Ascending aorta (tissue), 2 donors: Measurements from ENCODE around the gene KIAA1210. TPM values are rescaled to one million over a fixed set of nuclear protein-coding genes. Genes with fewer than 3 reads are reported as not detected.
A peak's percentile ranks its signal among the peaks of the same experiment; 100 is the strongest.

Experiments
- DNase-seq, 2 donors: peaks; one replicate each; pipeline ENCODE4 v3.0.0-alpha.2; 2019; ENCODE audit warnings: low spot score in 2 of 2
- H3K27ac ChIP-seq, 2 donors: fragments of 200-600 bp; sonication (generic); one replicate each; pipeline ENCODE4 v1.5.1; 2016 to 2017; ENCODE audit warnings: mild to moderate bottlenecking in 1 of 2
- H3K27me3 ChIP-seq: fragments of 200-600 bp; sonication (generic); one replicate; pipeline ENCODE4 v1.5.1; 2017
- H3K36me3 ChIP-seq, 2 donors: fragments of 200-600 bp; sonication (generic); one replicate each; pipeline ENCODE4 v1.5.1; 2016
- H3K4me1 ChIP-seq, 2 donors: fragments of 200-600 bp; sonication (generic); one replicate each; pipeline ENCODE4 v1.5.1; 2016 to 2017; ENCODE audit warnings: mild to moderate bottlenecking in 1 of 2
- H3K4me3 ChIP-seq, 2 donors: fragments of 200-600 bp; sonication (generic); one replicate each; pipeline ENCODE4 v1.5.1; 2016 to 2017; ENCODE audit warnings: mild to moderate bottlenecking in 1 of 2
- H3K9me3 ChIP-seq, 2 donors: fragments of 200-600 bp; sonication (generic); one replicate each; pipeline ENCODE4 v1.5.1; 2016
- intact Hi-C: fragments of 100-400 bp; cut with DNase I; formaldehyde crosslinking; loops from one replicate; pipeline ENCODE4 v1.15.1; 2023
- total RNA-seq: library from RNA; depleted of rRNA; stranded (reverse); fragments of >200 nt; gene quantifications from one replicate; pipeline ENCODE4 v1.1.0, GENCODE V29; 2016
- TF ChIP-seq, protein P1 (sequence below), 3 experiments: fragments of 200-600 bp in 2 of 3; fragments of 450-650 bp in 1 of 3; sonication (generic) in 2 of 3; IDR thresholded peaks; one replicate each; pipeline ENCODE4 v1.5.1; 2016 to 2019; ENCODE audit warnings: antibody characterized with exemption in 3 of 3, mild to moderate bottlenecking in 1 of 3, moderate library complexity in 1 of 3

The KIAA1210 gene
- total RNA-seq, 1 donor from 2014 or later: under 0.01 TPM

DNA sequence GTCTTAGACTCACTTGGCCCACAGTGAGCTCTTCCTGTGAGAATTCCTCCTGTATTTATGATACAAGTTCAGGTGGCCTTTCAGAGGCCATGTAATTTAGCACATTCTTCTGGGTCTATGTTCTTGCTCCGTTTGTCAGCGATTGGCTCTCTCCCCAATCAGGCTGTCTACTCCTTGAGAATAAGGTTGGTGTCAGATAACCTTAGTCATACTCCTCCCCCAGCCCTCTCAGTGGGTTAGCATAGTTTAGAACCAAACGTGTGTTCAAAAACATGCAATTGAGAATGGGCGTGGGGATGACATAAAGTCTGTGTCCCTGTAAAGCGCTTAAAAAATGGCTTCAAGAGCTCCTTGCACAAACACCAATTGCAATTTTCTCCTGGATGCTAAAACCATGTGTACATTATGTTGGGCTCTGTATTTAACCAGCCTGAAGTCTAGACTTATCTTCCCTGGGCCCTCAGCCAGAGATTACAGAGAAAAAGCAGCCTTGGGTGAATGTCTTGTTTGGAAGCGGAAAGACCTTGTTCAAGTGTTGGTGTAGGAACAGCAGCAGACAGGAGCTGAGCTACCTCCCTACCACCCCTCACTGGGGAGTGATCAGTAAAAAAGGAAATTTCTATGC, 64.8 kb downstream of the KIAA1210 start:
- intact Hi-C loops: no loop called here
- Histone ChIP-seq H3K36me3 (no peaks in the 10 kb centered on the region), H3K4me3 (no peak overlapping the region), H3K4me1 (no peaks in the 10 kb centered on the region), H3K27ac (no peak overlapping the region), H3K9me3 (no peaks in the 10 kb centered on the region), H3K27me3 (no peaks in the 10 kb centered on the region)
- no peak for DNase-seq
- TF ChIP-seq, protein P1, sequence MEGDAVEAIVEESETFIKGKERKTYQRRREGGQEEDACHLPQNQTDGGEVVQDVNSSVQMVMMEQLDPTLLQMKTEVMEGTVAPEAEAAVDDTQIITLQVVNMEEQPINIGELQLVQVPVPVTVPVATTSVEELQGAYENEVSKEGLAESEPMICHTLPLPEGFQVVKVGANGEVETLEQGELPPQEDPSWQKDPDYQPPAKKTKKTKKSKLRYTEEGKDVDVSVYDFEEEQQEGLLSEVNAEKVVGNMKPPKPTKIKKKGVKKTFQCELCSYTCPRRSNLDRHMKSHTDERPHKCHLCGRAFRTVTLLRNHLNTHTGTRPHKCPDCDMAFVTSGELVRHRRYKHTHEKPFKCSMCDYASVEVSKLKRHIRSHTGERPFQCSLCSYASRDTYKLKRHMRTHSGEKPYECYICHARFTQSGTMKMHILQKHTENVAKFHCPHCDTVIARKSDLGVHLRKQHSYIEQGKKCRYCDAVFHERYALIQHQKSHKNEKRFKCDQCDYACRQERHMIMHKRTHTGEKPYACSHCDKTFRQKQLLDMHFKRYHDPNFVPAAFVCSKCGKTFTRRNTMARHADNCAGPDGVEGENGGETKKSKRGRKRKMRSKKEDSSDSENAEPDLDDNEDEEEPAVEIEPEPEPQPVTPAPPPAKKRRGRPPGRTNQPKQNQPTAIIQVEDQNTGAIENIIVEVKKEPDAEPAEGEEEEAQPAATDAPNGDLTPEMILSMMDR (IDR thresholded peaks at IDR 0.05): no peak

DNA sequence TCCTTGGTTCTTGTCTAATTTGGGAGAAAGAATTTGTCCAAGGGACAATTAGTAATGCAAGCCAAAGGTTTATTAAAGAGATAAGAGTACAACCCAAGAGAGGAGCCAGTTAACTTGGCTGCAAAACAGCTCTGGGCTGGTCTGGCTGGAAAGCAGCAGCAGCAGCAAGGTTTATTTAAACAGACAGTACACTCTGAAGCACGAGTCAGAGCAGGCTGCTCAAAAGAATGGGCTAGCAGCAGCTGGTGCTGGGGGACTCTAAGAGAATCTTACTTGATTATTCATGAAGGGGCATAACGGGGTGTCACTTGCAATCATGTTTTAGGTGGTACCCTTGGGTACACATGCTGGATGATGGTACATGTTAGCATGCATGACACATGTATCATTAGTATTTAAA, 71.9 kb downstream of the KIAA1210 start:
- TF ChIP-seq, protein P1 (IDR thresholded peaks at IDR 0.05): no peak
- intact Hi-C loops: no loop called here
- no peak overlapping the region for H3K4me3 ChIP-seq
- H3K9me3 ChIP-seq: no peaks in the 10 kb centered on the region
- H3K27ac ChIP-seq: no peak overlapping the region
- no peaks in the 10 kb centered on the region for H3K27me3 ChIP-seq
- no peaks in the 10 kb centered on the region for H3K36me3 ChIP-seq
- H3K4me1 ChIP-seq: no peaks in the 10 kb centered on the region
- no peak for DNase-seq

- DNase-seq: no peak
- no peaks in the 10 kb centered on the region for H3K9me3 ChIP-seq
- H3K4me1 ChIP-seq: no peaks in the 10 kb centered on the region
- TF ChIP-seq, protein P1 (IDR thresholded peaks at IDR 0.05): no peak
- H3K4me3 ChIP-seq: no peak overlapping the region
- intact Hi-C loops: no loop called here
- H3K36me3 ChIP-seq: no peaks in the 10 kb centered on the region
- H3K27me3 ChIP-seq: no peaks in the 10 kb centered on the region
- H3K27ac ChIP-seq: no peak overlapping the region
Measured at GRCh38 chrX:119045884-119046283, 81.7 kb downstream of the KIAA1210 start.

GRCh38 chrX:119042996-119043395, 84.6 kb downstream of the KIAA1210 start:
- TF ChIP-seq, protein P1 (IDR thresholded peaks at IDR 0.05): no peak
- Histone ChIP-seq H3K4me1 (no peaks in the 10 kb centered on the region), H3K4me3 (no peak overlapping the region), H3K27me3 (no peaks in the 10 kb centered on the region), H3K36me3 (no peaks in the 10 kb centered on the region), H3K27ac (no peak overlapping the region), H3K9me3 (no peaks in the 10 kb centered on the region)
- no peak for DNase-seq
- intact Hi-C loops: no loop called here

DNA sequence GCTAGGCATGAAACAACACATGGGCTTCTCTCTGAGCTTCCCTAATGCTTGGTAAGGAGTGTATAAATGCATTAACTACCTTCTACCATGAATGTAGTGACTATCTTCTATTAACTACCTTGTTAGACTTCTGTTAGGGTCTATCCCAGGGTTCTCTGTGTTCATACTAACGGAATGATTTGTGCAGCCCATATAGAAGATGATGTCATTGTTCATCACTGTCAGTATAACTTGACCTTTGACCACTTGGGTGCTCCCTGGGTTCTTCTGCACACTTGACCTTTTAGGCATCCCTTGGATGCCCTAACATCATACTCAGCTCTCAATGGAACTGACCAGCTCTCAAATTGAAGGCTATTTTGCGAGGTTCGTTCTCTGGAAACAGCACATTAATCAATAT, 85.6 kb downstream of the KIAA1210 start:
- Histone ChIP-seq H3K27me3 (no peaks in the 10 kb centered on the region), H3K4me3 (no peak overlapping the region), H3K36me3 (no peaks in the 10 kb centered on the region), H3K9me3 (no peaks in the 10 kb centered on the region), H3K27ac (no peak overlapping the region), H3K4me1 (no peaks in the 10 kb centered on the region)
- no peak for DNase-seq
- TF ChIP-seq, protein P1 (IDR thresholded peaks at IDR 0.05): no peak
- intact Hi-C loops: no loop called here

GRCh38 chrX:119041175-119041574, 86.4 kb downstream of the KIAA1210 start:
- DNase-seq: peak in 1 of 2 donors; percentile 79
- Histone ChIP-seq H3K36me3 (no peaks in the 10 kb centered on the region), H3K27ac (no peak overlapping the region), H3K27me3 (no peaks in the 10 kb centered on the region), H3K9me3 (no peaks in the 10 kb centered on the region), H3K4me3 (no peak overlapping the region), H3K4me1 (no peaks in the 10 kb centered on the region)
- intact Hi-C loops: no loop called here
- TF ChIP-seq, protein P1 (IDR thresholded peaks at IDR 0.05): no peak
